Fibroblast of mammary gland (primary cell): ENCODE results near the gene OR11A1.

Source experiments
- DNase-seq: peaks from one replicate; pipeline ENCODE4 v3.0.0-alpha.2; 2010; ENCODE audit warnings: low read depth
- H3K4me3 ChIP-seq: 2 replicates; pipeline ENCODE4 v1.5.1; 2011; ENCODE audit warnings: low read depth, mild to moderate bottlenecking, low read length, moderate library complexity; ENCODE audit not compliant: control insufficient read depth
- CTCF ChIP-seq: conservative IDR thresholded peaks from 2 replicates; pipeline ENCODE4 v1.5.1; 2011; ENCODE audit warnings: low read depth, low read length, inconsistent platforms; ENCODE audit not compliant: control insufficient read depth, insufficient read depth

OR11A1 gene

DNA sequence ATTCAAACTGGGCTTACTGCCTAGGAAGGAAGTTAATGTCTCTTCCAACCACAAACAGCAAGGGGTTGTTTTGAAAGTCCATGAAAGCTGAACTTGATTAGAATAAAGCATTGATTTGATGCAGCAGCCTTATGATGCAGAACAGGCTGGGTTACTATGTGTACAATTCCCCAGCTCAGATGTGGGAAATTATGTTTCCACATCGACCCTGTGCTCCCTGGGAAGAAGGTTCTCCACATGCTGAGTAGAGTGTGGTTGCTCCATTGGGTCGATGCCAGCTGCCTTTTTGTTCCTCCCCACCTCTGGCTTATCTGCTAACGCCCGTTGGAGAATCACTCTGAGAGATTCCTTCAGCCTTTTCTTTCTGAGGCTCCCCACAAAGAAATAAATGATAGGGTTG is 29.7 kb upstream of the OR11A1 start:
- no peak for DNase-seq
- TF ChIP-seq CTCF = no peak

GRCh38 chr6:29483735-29484134 is 26.9 kb upstream of the OR11A1 start:
- no peak for TF ChIP-seq CTCF
- H3K4me3 ChIP-seq = no peak overlapping the region
- DNase-seq = no peak

More for the DNA sequence above, 29.7 kb upstream of the OR11A1 start:
- no peak overlapping the region for H3K4me3 ChIP-seq

DNA sequence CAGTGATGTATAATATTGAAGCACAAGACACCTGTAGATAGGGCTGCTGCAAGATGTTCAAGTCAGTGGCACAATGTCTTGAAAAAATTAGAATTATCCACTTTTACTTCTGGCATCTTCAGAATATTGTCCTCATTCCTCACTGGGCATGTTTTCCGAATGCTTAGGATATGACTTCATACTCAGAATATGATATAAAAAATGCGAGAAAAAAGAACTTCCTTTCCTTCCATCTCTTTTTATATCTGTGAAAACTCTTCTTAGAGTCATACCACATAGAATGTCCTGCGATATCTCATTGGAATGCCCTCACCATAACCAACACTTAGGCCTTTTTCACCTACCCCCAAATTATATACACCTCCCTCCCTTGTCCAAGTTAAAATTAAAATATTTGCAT is 26.3 kb upstream of the OR11A1 start:
- H3K4me3 ChIP-seq = no peak overlapping the region
- no peak for DNase-seq
- TF ChIP-seq CTCF = no peak

GRCh38 chr6:29479560-29479959 is 22.7 kb upstream of the OR11A1 start:
- no peak for TF ChIP-seq CTCF
- no peak overlapping the region for H3K4me3 ChIP-seq
- no peak for DNase-seq

DNA sequence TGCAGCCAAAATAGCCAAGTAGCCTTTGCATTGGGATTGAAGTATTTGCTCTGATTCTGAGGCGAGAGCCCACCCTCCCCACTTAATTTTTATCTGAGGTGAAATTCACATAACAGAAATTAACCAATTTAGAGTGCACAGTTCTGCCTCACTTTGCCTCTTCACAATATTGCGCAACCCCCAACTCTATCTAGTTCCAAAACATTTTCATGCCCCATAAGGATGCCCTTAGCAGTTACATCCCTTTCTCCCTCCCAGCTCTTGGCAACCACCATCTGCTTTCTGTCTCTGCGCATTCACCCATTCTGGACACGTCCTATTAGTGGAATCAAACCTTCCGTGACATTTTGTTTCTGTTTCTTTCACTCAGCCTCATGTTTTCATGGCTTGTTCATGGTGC is 21.9 kb upstream of the OR11A1 start:
- TF ChIP-seq CTCF = no peak
- no peak for DNase-seq
- no peak overlapping the region for H3K4me3 ChIP-seq

- DNase-seq = no peak
- TF ChIP-seq CTCF = no peak
- no peak overlapping the region for H3K4me3 ChIP-seq
Observed at GRCh38 chr6:29477923-29478450, 21.1 kb upstream of the OR11A1 start.

DNA sequence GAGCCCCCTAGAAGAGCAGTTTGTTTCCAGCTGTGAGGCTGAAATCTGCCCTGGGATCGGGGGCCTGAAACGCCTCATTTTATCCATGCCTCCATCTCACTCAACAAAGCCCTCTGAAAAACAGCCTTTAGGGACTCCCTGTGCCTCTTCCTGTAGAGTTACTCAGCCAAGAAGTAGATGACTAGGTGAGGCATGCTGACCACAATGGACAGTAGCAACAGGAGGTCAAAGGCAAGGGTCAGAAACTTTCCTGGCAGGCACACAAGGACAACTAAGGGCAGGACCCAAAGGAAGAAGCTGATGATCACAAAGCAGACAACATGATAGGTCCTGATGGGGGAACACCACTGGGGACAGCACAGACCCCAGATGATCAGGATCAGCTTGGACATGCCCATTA is 18.1 kb upstream of the OR11A1 start:
- TF ChIP-seq CTCF = no peak
- no peak for DNase-seq
- no peak overlapping the region for H3K4me3 ChIP-seq
